Neural cell (in vitro differentiated cells): Measurements from ENCODE around the gene KRTAP1-4. TPM values are rescaled to one million over a fixed set of nuclear protein-coding genes. Genes with fewer than 3 reads are reported as not detected.

ENCODE experiments used
- H2AFZ ChIP-seq: fragments of 200-600, 300-800 bp; sonication (generic), shearing (Covaris generic); 2 replicates; pipeline ENCODE4 v1.6.0; 2014; ENCODE audit warnings: low read depth, mild to moderate bottlenecking, antibody characterized with exemption, low read length, moderate library complexity
- H3F3A ChIP-seq: fragments of 200-600 bp; shearing (Covaris generic); 2 replicates; pipeline ENCODE4 v1.6.1; 2016; ENCODE audit warnings: mild to moderate bottlenecking, moderate library complexity, mixed read lengths, antibody characterized with exemption, low read length; ENCODE audit not compliant: insufficient read depth, poor library complexity, severe bottlenecking
- H3K27ac ChIP-seq: fragments of 200-600, 300-800 bp; sonication (generic), shearing (Covaris generic); 2 replicates; pipeline ENCODE4 v1.5.1; 2014; ENCODE audit warnings: mild to moderate bottlenecking, low read length, moderate library complexity
- H3K27me3 ChIP-seq: fragments of 300-800, 200-600 bp; sonication (generic), shearing (Covaris generic); 2 replicates; pipeline ENCODE4 v1.6.0; 2014; ENCODE audit warnings: mild to moderate bottlenecking, low read depth, low read length, moderate library complexity; ENCODE audit not compliant: insufficient read depth
- H3K36me3 ChIP-seq: fragments of 300-800, 200-600 bp; sonication (generic), shearing (Covaris generic); 2 replicates; pipeline ENCODE4 v1.5.1; 2014; ENCODE audit warnings: mild to moderate bottlenecking, antibody characterized with exemption, low read length, moderate library complexity; ENCODE audit not compliant: insufficient read depth
- H3K4me2 ChIP-seq: fragments of 300-800, 200-600 bp; sonication (generic), shearing (Covaris generic); 2 replicates; pipeline ENCODE4 v1.6.0; 2014; ENCODE audit warnings: mild to moderate bottlenecking, low read length
- H3K4me3 ChIP-seq: fragments of 300-800, 200-600 bp; sonication (generic), shearing (Covaris generic); 2 replicates; pipeline ENCODE4 v1.5.1; 2014; ENCODE audit warnings: mild to moderate bottlenecking, low read length, moderate library complexity
- H3K79me2 ChIP-seq: fragments of 200-600 bp; shearing (Covaris generic); replicated peaks from 2 replicates; pipeline ENCODE4 v1.6.0; 2014; ENCODE audit warnings: mild to moderate bottlenecking, low read length, moderate library complexity; ENCODE audit not compliant: insufficient read depth
- H3K9ac ChIP-seq: fragments of 300-800, 200-600 bp; sonication (generic), shearing (Covaris generic); 2 replicates; pipeline ENCODE4 v1.6.1; 2016; ENCODE audit warnings: mild to moderate bottlenecking, low read length, mixed read lengths
- H3K9me2 ChIP-seq: fragments of 200-600 bp; shearing (Covaris generic); 2 replicates; pipeline ENCODE4 v1.6.1; 2016; ENCODE audit warnings: mild to moderate bottlenecking, low read length, mixed read lengths; ENCODE audit not compliant: insufficient read depth
- H3K9me3 ChIP-seq: fragments of 200-600, 300-800 bp; sonication (generic), shearing (Covaris generic); 2 replicates; pipeline ENCODE4 v1.6.1; 2016; ENCODE audit warnings: mild to moderate bottlenecking, mixed run types, low read length, moderate library complexity, mixed read lengths
- H4K20me1 ChIP-seq: fragments of 200-600 bp; shearing (Covaris generic); 2 replicates; pipeline ENCODE4 v1.6.1; 2016; ENCODE audit warnings: mild to moderate bottlenecking, mixed run types; ENCODE audit not compliant: insufficient read depth
- CTCF ChIP-seq: fragments of 450-650 bp; IDR thresholded peaks from 2 replicates; pipeline ENCODE4 v1.5.1; 2014; ENCODE audit warnings: antibody characterized with exemption, mild to moderate bottlenecking, moderate library complexity; ENCODE audit not compliant: poor library complexity, severe bottlenecking
- EP300 ChIP-seq: fragments of 450-650 bp; conservative IDR thresholded peaks from 2 replicates; pipeline ENCODE4 v1.6.1; 2014; ENCODE audit warnings: antibody characterized with exemption, mild to moderate bottlenecking, moderate library complexity; ENCODE audit not compliant: poor library complexity, severe bottlenecking
- EZH2 ChIP-seq: fragments of 200-600, 300-800 bp; shearing (Covaris generic), sonication (generic); IDR thresholded peaks from 2 replicates; pipeline ENCODE4 v1.6.1; 2014; ENCODE audit warnings: antibody characterized with exemption, low read length, borderline replicate concordance, mild to moderate bottlenecking; ENCODE audit not compliant: insufficient read depth, poor library complexity, severe bottlenecking
- MXI1 ChIP-seq: fragments of 450-650 bp; conservative IDR thresholded peaks from 2 replicates; pipeline ENCODE4 v1.6.1; 2014; ENCODE audit warnings: antibody characterized with exemption, mild to moderate bottlenecking; ENCODE audit not compliant: poor library complexity, severe bottlenecking
- POLR2AphosphoS5 ChIP-seq: IDR thresholded peaks from 2 replicates; pipeline ENCODE4 v1.6.1; 2012
- RAD21 ChIP-seq: fragments of 450-650 bp; conservative IDR thresholded peaks from 2 replicates; pipeline ENCODE4 v1.6.1; 2014; ENCODE audit warnings: antibody characterized with exemption, mild to moderate bottlenecking, moderate library complexity
- REST ChIP-seq: IDR thresholded peaks from 2 replicates; pipeline ENCODE4 v1.6.1; 2012; ENCODE audit warnings: borderline replicate concordance
- SMC3 ChIP-seq: fragments of 450-650 bp; conservative IDR thresholded peaks from 2 replicates; pipeline ENCODE4 v1.6.1; 2014; ENCODE audit warnings: antibody characterized with exemption, mild to moderate bottlenecking, moderate library complexity; ENCODE audit not compliant: poor library complexity
- TAF1 ChIP-seq: IDR thresholded peaks from 2 replicates; pipeline ENCODE4 v1.6.1; 2012; ENCODE audit warnings: low read depth
- polyA plus RNA-seq: library from polyadenylated mRNA; depleted of rRNA; stranded (reverse); fragments of >200 nt; gene quantifications from 2 replicates; pipeline ENCODE4 v1.2.3, GENCODE V29; 2014

KRTAP1-4 gene
- polyA plus RNA-seq, 1 donor from 2014 or later, result not detected

GRCh38 chr17:41016578-41017215 lies 13.3 kb downstream of the KRTAP1-4 start:
- H3K27ac ChIP-seq, result no peak overlapping the region
- H2AFZ ChIP-seq, result no peak overlapping the region
- no peak overlapping the region for H3K4me2 ChIP-seq
- no peaks in the 10 kb centered on the region for H4K20me1 ChIP-seq
- H3K4me3 ChIP-seq, result no peak overlapping the region
- no peak for TF ChIP-seq MXI1
- no peak for TF ChIP-seq EZH2
- no peak for TF ChIP-seq RAD21
- no peak for TF ChIP-seq EP300
- no peaks in the 10 kb centered on the region for H3K9me2 ChIP-seq
- no peaks in the 10 kb centered on the region for H3K9me3 ChIP-seq
- no peaks in the 10 kb centered on the region for H3F3A ChIP-seq
- H3K9ac ChIP-seq, result no peak overlapping the region
- no peaks in the 10 kb centered on the region for H3K36me3 ChIP-seq
- H3K27me3 ChIP-seq, result no peaks in the 10 kb centered on the region
- no peaks in the 10 kb centered on the region for H3K79me2 ChIP-seq

- no peak overlapping the region for H3K9ac ChIP-seq
- H3K27me3 ChIP-seq, result no peaks in the 10 kb centered on the region
- H3K4me3 ChIP-seq, result no peak overlapping the region
- H3K27ac ChIP-seq, result no peak overlapping the region
- H3K4me2 ChIP-seq, result no peak overlapping the region
- H3K79me2 ChIP-seq, result no peaks in the 10 kb centered on the region
- no peaks in the 10 kb centered on the region for H3K9me2 ChIP-seq
- no peak for TF ChIP-seq EZH2
- TF ChIP-seq SMC3, result no peak
- no peak for TF ChIP-seq EP300
- TF ChIP-seq REST, result no peak
- TF ChIP-seq MXI1, result no peak
- TF ChIP-seq POLR2AphosphoS5, result no peak
- no peak for TF ChIP-seq CTCF
- TF ChIP-seq TAF1, result no peak
- no peak for TF ChIP-seq RAD21
- no peaks in the 10 kb centered on the region for H4K20me1 ChIP-seq
- H2AFZ ChIP-seq, result no peak overlapping the region
- H3K9me3 ChIP-seq, result no peaks in the 10 kb centered on the region
- H3F3A ChIP-seq, result no peaks in the 10 kb centered on the region
- H3K36me3 ChIP-seq, result no peaks in the 10 kb centered on the region
Observed at GRCh38 chr17:41015454-41015853, 14.5 kb downstream of the KRTAP1-4 start.
